Stimulated activated naive CD4-positive, alpha-beta T cell (primary cell): Measurements from ENCODE around the gene SBF2.
"Not testable (repeated sequence)": the region's sequence is repeated elsewhere in the genome, so short reads cannot be mapped to it uniquely, and the experiment has no call there.

Experiments
- DNase-seq, 6 experiments: peaks; one replicate each; lab custom pipeline; 2025; lab: John Stamatoyannopoulos, UW

Gene SBF2

GRCh38 chr11:9747828-9748227 lies 546.2 kb downstream of the SBF2 start:
- DNase-seq: no peak

GRCh38 chr11:9747229-9747628 lies 546.8 kb downstream of the SBF2 start:
- DNase-seq: no peak

- DNase-seq: no peak
Measured at GRCh38 chr11:9745411-9746211, 548.4 kb downstream of the SBF2 start.

- not testable (repeated sequence) for DNase-seq
Measured at GRCh38 chr11:9743512-9743911, 550.5 kb downstream of the SBF2 start.

GRCh38 chr11:9741260-9741659 lies 552.8 kb downstream of the SBF2 start:
- DNase-seq: no peak

GRCh38 chr11:9740202-9740883 lies 553.7 kb downstream of the SBF2 start:
- no peak for DNase-seq

- DNase-seq: no peak
Measured at GRCh38 chr11:9739123-9739900, 554.7 kb downstream of the SBF2 start.

GRCh38 chr11:9738707-9739106 lies 555.3 kb downstream of the SBF2 start:
- DNase-seq: no peak

- DNase-seq: no peak
Measured at GRCh38 chr11:9738116-9738515, 555.9 kb downstream of the SBF2 start.

GRCh38 chr11:9736365-9736764 lies 557.7 kb downstream of the SBF2 start:
- no peak for DNase-seq

GRCh38 chr11:9735919-9736318 lies 558.1 kb downstream of the SBF2 start:
- DNase-seq: no peak

- DNase-seq: no peak
Measured at GRCh38 chr11:9735236-9735635, 558.8 kb downstream of the SBF2 start.

GRCh38 chr11:9733212-9733611 lies 560.8 kb downstream of the SBF2 start:
- DNase-seq: no peak

- no peak for DNase-seq
Measured at GRCh38 chr11:9732453-9732852, 561.6 kb downstream of the SBF2 start.

GRCh38 chr11:9731256-9731655 lies 562.8 kb downstream of the SBF2 start:
- DNase-seq: no peak
